HepG2 (cell line): ENCODE measurements around the gene STARD10. TPM values are rescaled to one million over a fixed set of nuclear protein-coding genes. Genes with fewer than 3 reads are reported as not detected.

Source experiments
- AKNA ChIP-seq: sonication (generic); formaldehyde crosslinking; IDR thresholded peaks from 2 replicates; pipeline ENCODE4 v1.4.0; 2020; ENCODE audit warnings: missing genetic modification reagents, borderline replicate concordance
- CREB1 ChIP-seq, 2 experiments: fragments of 450-650 bp in 1 of 2; IDR thresholded peaks; 2 replicates each; pipeline ENCODE4 v1.6.1; 2016 to 2017; ENCODE audit warnings: control low read depth in 1 of 2, mild to moderate bottlenecking in 1 of 2, missing compliant biosample characterization in 1 of 2, missing genetic modification characterization in 1 of 2
- DPF2 ChIP-seq: sonication (generic); formaldehyde crosslinking; IDR thresholded peaks from 2 replicates; pipeline ENCODE4 v1.4.0; 2020; ENCODE audit warnings: mild to moderate bottlenecking, low read depth, missing genetic modification reagents, borderline replicate concordance
- GPN1 ChIP-seq: sonication (generic); formaldehyde crosslinking; IDR thresholded peaks from 2 replicates; pipeline ENCODE4 v1.5.1; 2020; ENCODE audit warnings: missing genetic modification reagents, borderline replicate concordance
- KDM1A ChIP-seq: IDR thresholded peaks from 2 replicates; pipeline ENCODE4 v1.6.1; 2016; ENCODE audit warnings: missing compliant biosample characterization
- KMT2A ChIP-seq: sonication (generic); formaldehyde crosslinking; IDR thresholded peaks from 2 replicates; pipeline ENCODE4 v1.4.0; 2020; ENCODE audit warnings: missing genetic modification reagents
- NPAS2 ChIP-seq: sonication (generic); formaldehyde crosslinking; IDR thresholded peaks from 2 replicates; pipeline ENCODE4 v1.8.0; 2022; ENCODE audit warnings: mild to moderate bottlenecking, missing genetic modification reagents, borderline replicate concordance
- SIX4 ChIP-seq: sonication (generic); formaldehyde crosslinking; IDR thresholded peaks from 2 replicates; pipeline ENCODE4 v1.4.0; 2020; ENCODE audit warnings: missing genetic modification reagents
- TRAFD1 ChIP-seq: sonication (generic); formaldehyde crosslinking; IDR thresholded peaks from 2 replicates; pipeline ENCODE4 v1.5.1; 2020; ENCODE audit warnings: missing genetic modification reagents, mild to moderate bottlenecking, borderline replicate concordance
- ZNF224 ChIP-seq: sonication (generic); formaldehyde crosslinking; IDR thresholded peaks from 2 replicates; pipeline ENCODE4 v1.5.0; 2020; ENCODE audit warnings: mild to moderate bottlenecking, missing genetic modification reagents
- ZNF367 ChIP-seq: sonication (generic); formaldehyde crosslinking; IDR thresholded peaks from 2 replicates; pipeline ENCODE4 v1.4.0; 2020; ENCODE audit warnings: missing genetic modification reagents, borderline replicate concordance
- ZNF407 ChIP-seq: sonication (generic); formaldehyde crosslinking; IDR thresholded peaks from one replicate; pipeline ENCODE4 v1.5.1; 2020; ENCODE audit warnings: mild to moderate bottlenecking, missing genetic modification reagents; ENCODE audit errors: not compliant biosample characterization
- ZNF740 ChIP-seq: sonication (generic); formaldehyde crosslinking; IDR thresholded peaks from 2 replicates; pipeline ENCODE4 v1.4.0; 2020; ENCODE audit warnings: missing genetic modification reagents
- polyA plus RNA-seq, 8 experiments: library from polyadenylated mRNA; depleted of rRNA in 3 of 8; stranded (reverse) in 7 of 8; unstranded in 1 of 8; fragments of >200 nt; fragmentation: Illumina TruSeq in 4 of 8; extraction: Trizol in 4 of 8; gene quantifications; 2 replicates each; pipeline versions ENCODE4 v1.2.1 to v1.2.3, GENCODE V29; 2011 to 2016; ENCODE audit warnings: low read depth in 4 of 8, missing spikeins in 1 of 8, mixed read lengths in 1 of 8; ENCODE audit not compliant: insufficient read depth in 1 of 8
- total RNA-seq, 5 experiments: library from RNA; depleted of rRNA; stranded (reverse); fragments of >200 nt; fragmentation: Illumina TruSeq; extraction: Trizol; gene quantifications; 2 replicates each; pipeline ENCODE4 v1.2.3, GENCODE V29; 2016; ENCODE audit warnings: low read depth in 1 of 5

STARD10 gene
- total and polyA plus RNA-seq, 2 of the 13 experiments (the other 11 are each of a cell fraction or from before 2014, with no cell fraction given): 260 to 341 TPM

GRCh38 chr11:72753341-72754148, 40.3 kb downstream of the STARD10 start (continued):
- TF ChIP-seq ZNF407: no peak
- TF ChIP-seq KDM1A: no peak
- no peak for TF ChIP-seq ZNF367
- TF ChIP-seq GPN1 (CRISPR knock-in tag): no peak
- no peak for TF ChIP-seq CREB1 (IDR thresholded peaks at IDR 0.05)
- peak; percentile 27; the same call in 1 of the 2 replicates for TF ChIP-seq CREB1 (CRISPR knock-in tag; IDR thresholded peaks at IDR 0.05)
- TF ChIP-seq ZNF740: no peak
- no peak for TF ChIP-seq AKNA
- TF ChIP-seq SIX4: no peak
- no peak for TF ChIP-seq TRAFD1 (CRISPR knock-in tag)
- TF ChIP-seq DPF2 (CRISPR knock-in tag): no peak
- no peak for TF ChIP-seq NPAS2 (CRISPR knock-in tag)
- no peak for TF ChIP-seq ZNF224 (CRISPR knock-in tag)
- no peak for TF ChIP-seq KMT2A (CRISPR knock-in tag)
